Neural cell (in vitro differentiated cells): Measurements from ENCODE around the gene SYNC. TPM values are rescaled to one million over a fixed set of nuclear protein-coding genes. Genes with fewer than 3 reads are reported as not detected.
"Not testable (repeated sequence)": the region's sequence is repeated elsewhere in the genome, so short reads cannot be mapped to it uniquely, and the experiment has no call there.

Source experiments
- H2AFZ ChIP-seq: fragments of 200-600, 300-800 bp; sonication (generic), shearing (Covaris generic); 2 replicates; pipeline ENCODE4 v1.6.0; 2014; ENCODE audit warnings: low read depth, mild to moderate bottlenecking, antibody characterized with exemption, low read length, moderate library complexity
- H3F3A ChIP-seq: fragments of 200-600 bp; shearing (Covaris generic); 2 replicates; pipeline ENCODE4 v1.6.1; 2016; ENCODE audit warnings: mild to moderate bottlenecking, moderate library complexity, mixed read lengths, antibody characterized with exemption, low read length; ENCODE audit not compliant: insufficient read depth, poor library complexity, severe bottlenecking
- H3K27ac ChIP-seq: fragments of 200-600, 300-800 bp; sonication (generic), shearing (Covaris generic); 2 replicates; pipeline ENCODE4 v1.5.1; 2014; ENCODE audit warnings: mild to moderate bottlenecking, low read length, moderate library complexity
- H3K27me3 ChIP-seq: fragments of 300-800, 200-600 bp; sonication (generic), shearing (Covaris generic); 2 replicates; pipeline ENCODE4 v1.6.0; 2014; ENCODE audit warnings: mild to moderate bottlenecking, low read depth, low read length, moderate library complexity; ENCODE audit not compliant: insufficient read depth
- H3K36me3 ChIP-seq: fragments of 300-800, 200-600 bp; sonication (generic), shearing (Covaris generic); 2 replicates; pipeline ENCODE4 v1.5.1; 2014; ENCODE audit warnings: mild to moderate bottlenecking, antibody characterized with exemption, low read length, moderate library complexity; ENCODE audit not compliant: insufficient read depth
- H3K4me2 ChIP-seq: fragments of 300-800, 200-600 bp; sonication (generic), shearing (Covaris generic); 2 replicates; pipeline ENCODE4 v1.6.0; 2014; ENCODE audit warnings: mild to moderate bottlenecking, low read length
- H3K4me3 ChIP-seq: fragments of 300-800, 200-600 bp; sonication (generic), shearing (Covaris generic); 2 replicates; pipeline ENCODE4 v1.5.1; 2014; ENCODE audit warnings: mild to moderate bottlenecking, low read length, moderate library complexity
- H3K79me2 ChIP-seq: fragments of 200-600 bp; shearing (Covaris generic); replicated peaks from 2 replicates; pipeline ENCODE4 v1.6.0; 2014; ENCODE audit warnings: mild to moderate bottlenecking, low read length, moderate library complexity; ENCODE audit not compliant: insufficient read depth
- H3K9ac ChIP-seq: fragments of 300-800, 200-600 bp; sonication (generic), shearing (Covaris generic); 2 replicates; pipeline ENCODE4 v1.6.1; 2016; ENCODE audit warnings: mild to moderate bottlenecking, low read length, mixed read lengths
- H3K9me2 ChIP-seq: fragments of 200-600 bp; shearing (Covaris generic); 2 replicates; pipeline ENCODE4 v1.6.1; 2016; ENCODE audit warnings: mild to moderate bottlenecking, low read length, mixed read lengths; ENCODE audit not compliant: insufficient read depth
- H3K9me3 ChIP-seq: fragments of 200-600, 300-800 bp; sonication (generic), shearing (Covaris generic); 2 replicates; pipeline ENCODE4 v1.6.1; 2016; ENCODE audit warnings: mild to moderate bottlenecking, mixed run types, low read length, moderate library complexity, mixed read lengths
- H4K20me1 ChIP-seq: fragments of 200-600 bp; shearing (Covaris generic); 2 replicates; pipeline ENCODE4 v1.6.1; 2016; ENCODE audit warnings: mild to moderate bottlenecking, mixed run types; ENCODE audit not compliant: insufficient read depth
- CTCF ChIP-seq: fragments of 450-650 bp; IDR thresholded peaks from 2 replicates; pipeline ENCODE4 v1.5.1; 2014; ENCODE audit warnings: antibody characterized with exemption, mild to moderate bottlenecking, moderate library complexity; ENCODE audit not compliant: poor library complexity, severe bottlenecking
- EP300 ChIP-seq: fragments of 450-650 bp; conservative IDR thresholded peaks from 2 replicates; pipeline ENCODE4 v1.6.1; 2014; ENCODE audit warnings: antibody characterized with exemption, mild to moderate bottlenecking, moderate library complexity; ENCODE audit not compliant: poor library complexity, severe bottlenecking
- EZH2 ChIP-seq: fragments of 200-600, 300-800 bp; shearing (Covaris generic), sonication (generic); IDR thresholded peaks from 2 replicates; pipeline ENCODE4 v1.6.1; 2014; ENCODE audit warnings: antibody characterized with exemption, low read length, borderline replicate concordance, mild to moderate bottlenecking; ENCODE audit not compliant: insufficient read depth, poor library complexity, severe bottlenecking
- MXI1 ChIP-seq: fragments of 450-650 bp; conservative IDR thresholded peaks from 2 replicates; pipeline ENCODE4 v1.6.1; 2014; ENCODE audit warnings: antibody characterized with exemption, mild to moderate bottlenecking; ENCODE audit not compliant: poor library complexity, severe bottlenecking
- POLR2AphosphoS5 ChIP-seq: IDR thresholded peaks from 2 replicates; pipeline ENCODE4 v1.6.1; 2012
- RAD21 ChIP-seq: fragments of 450-650 bp; conservative IDR thresholded peaks from 2 replicates; pipeline ENCODE4 v1.6.1; 2014; ENCODE audit warnings: antibody characterized with exemption, mild to moderate bottlenecking, moderate library complexity
- SMC3 ChIP-seq: fragments of 450-650 bp; conservative IDR thresholded peaks from 2 replicates; pipeline ENCODE4 v1.6.1; 2014; ENCODE audit warnings: antibody characterized with exemption, mild to moderate bottlenecking, moderate library complexity; ENCODE audit not compliant: poor library complexity
- TAF1 ChIP-seq: IDR thresholded peaks from 2 replicates; pipeline ENCODE4 v1.6.1; 2012; ENCODE audit warnings: low read depth
- polyA plus RNA-seq: library from polyadenylated mRNA; depleted of rRNA; stranded (reverse); fragments of >200 nt; gene quantifications from 2 replicates; pipeline ENCODE4 v1.2.3, GENCODE V29; 2014
- TF ChIP-seq, protein P1 (sequence below): IDR thresholded peaks from 2 replicates; pipeline ENCODE4 v1.6.1; 2012; ENCODE audit warnings: borderline replicate concordance

The SYNC gene
- polyA plus RNA-seq, 1 donor from 2014 or later, result not detected

DNA sequence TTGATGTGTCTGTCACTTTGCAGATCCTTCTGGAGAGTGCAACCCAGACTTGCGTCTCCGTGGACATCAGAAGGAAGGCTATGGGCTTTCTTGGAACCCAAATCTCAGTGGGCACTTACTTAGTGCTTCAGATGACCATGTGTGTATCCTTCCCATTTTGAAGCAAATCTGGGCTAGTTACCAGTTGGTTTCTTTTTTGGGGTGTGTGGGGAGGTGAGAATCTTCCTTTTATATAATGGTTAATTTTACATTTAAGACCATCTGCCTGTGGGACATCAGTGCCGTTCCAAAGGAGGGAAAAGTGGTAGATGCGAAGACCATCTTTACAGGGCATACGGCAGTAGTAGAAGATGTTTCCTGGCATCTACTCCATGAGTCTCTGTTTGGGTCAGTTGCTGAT is 33.9 kb downstream of the SYNC start:
- H2AFZ ChIP-seq, H3K36me3 ChIP-seq, H3K27ac ChIP-seq: not testable (repeated sequence)

DNA sequence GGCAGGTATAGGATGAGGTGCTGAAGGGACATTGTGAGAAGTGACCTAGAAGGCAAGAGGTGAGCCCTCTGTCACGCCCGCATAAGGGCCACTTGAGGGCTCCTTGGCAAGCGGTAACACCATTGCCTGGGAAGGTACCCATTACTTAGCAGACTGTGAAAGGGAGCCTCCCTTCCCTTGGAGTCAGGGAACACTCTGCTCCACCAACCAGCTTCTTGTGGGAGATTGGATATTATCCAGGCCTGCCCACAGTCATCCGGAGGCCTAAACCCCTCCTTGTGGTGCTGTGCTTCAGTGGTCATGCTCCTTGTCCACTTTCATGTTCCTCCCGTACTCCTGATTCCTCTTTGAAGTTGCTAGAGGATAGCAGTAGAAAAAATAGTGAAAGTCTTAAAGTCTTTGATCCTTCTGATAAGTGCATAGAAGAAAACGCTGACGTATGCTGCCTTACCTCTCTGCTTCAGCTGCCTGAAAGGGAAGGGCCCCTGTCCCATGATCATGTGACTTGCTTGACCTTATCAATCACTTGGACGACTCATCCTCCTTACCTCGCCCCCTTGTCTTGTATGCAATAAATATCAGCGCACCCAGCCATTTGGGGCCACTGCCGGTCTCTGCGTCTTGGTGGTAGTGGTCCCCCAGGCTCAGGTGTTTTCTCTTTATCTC is 35.5 kb downstream of the SYNC start:
- Histone ChIP-seq H3K36me3 (peaks cover 5% of the 10 kb centered on the region), H3K27ac (no peak overlapping the region), H3K4me2 (no peak overlapping the region), H3K9me2 (no peaks in the 10 kb centered on the region), H3K79me2 (peaks cover 3% of the 10 kb centered on the region), H2AFZ (no peak overlapping the region), H3K9ac (no peak overlapping the region), H3K4me3 (no peak overlapping the region), H3K9me3 (no peaks in the 10 kb centered on the region), H4K20me1 (no peaks in the 10 kb centered on the region), H3K27me3 (no peaks in the 10 kb centered on the region), H3F3A (no peaks in the 10 kb centered on the region)
- TF ChIP-seq CTCF (no peak), EP300 (no peak), EZH2 (no peak), TAF1 (no peak), MXI1 (no peak), RAD21 (no peak), SMC3 (no peak), POLR2AphosphoS5 (no peak)
- TF ChIP-seq, protein P1, sequence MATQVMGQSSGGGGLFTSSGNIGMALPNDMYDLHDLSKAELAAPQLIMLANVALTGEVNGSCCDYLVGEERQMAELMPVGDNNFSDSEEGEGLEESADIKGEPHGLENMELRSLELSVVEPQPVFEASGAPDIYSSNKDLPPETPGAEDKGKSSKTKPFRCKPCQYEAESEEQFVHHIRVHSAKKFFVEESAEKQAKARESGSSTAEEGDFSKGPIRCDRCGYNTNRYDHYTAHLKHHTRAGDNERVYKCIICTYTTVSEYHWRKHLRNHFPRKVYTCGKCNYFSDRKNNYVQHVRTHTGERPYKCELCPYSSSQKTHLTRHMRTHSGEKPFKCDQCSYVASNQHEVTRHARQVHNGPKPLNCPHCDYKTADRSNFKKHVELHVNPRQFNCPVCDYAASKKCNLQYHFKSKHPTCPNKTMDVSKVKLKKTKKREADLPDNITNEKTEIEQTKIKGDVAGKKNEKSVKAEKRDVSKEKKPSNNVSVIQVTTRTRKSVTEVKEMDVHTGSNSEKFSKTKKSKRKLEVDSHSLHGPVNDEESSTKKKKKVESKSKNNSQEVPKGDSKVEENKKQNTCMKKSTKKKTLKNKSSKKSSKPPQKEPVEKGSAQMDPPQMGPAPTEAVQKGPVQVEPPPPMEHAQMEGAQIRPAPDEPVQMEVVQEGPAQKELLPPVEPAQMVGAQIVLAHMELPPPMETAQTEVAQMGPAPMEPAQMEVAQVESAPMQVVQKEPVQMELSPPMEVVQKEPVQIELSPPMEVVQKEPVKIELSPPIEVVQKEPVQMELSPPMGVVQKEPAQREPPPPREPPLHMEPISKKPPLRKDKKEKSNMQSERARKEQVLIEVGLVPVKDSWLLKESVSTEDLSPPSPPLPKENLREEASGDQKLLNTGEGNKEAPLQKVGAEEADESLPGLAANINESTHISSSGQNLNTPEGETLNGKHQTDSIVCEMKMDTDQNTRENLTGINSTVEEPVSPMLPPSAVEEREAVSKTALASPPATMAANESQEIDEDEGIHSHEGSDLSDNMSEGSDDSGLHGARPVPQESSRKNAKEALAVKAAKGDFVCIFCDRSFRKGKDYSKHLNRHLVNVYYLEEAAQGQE, result no peak

More for the DNA sequence above, 33.9 kb downstream of the SYNC start:
- H3K27me3 ChIP-seq, H4K20me1 ChIP-seq, H3K9ac ChIP-seq, H3K9me2 ChIP-seq, H3K4me3 ChIP-seq, H3K4me2 ChIP-seq, H3K79me2 ChIP-seq, H3F3A ChIP-seq, H3K9me3 ChIP-seq: not testable (repeated sequence)

DNA sequence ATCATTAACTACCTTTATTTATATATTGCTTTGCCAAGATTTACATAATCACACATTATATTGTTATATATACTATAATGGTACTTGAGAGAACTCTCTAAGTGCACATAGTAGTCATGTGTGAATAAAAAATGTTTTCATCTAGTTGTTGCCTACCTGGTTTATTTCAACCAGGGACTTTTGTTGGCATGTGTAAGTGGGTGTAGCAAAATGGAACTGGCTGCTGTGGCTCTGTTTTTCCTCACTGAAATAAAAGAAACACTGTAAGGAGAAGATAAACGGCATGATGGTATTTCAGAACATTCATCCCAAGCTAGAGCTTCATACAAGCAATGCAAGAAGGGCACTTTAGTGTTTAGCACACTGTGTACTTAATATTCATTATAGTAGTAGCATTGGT is 36.7 kb downstream of the SYNC start:
- Histone ChIP-seq H3K27ac (no peak overlapping the region), H3K4me2 (no peak overlapping the region), H3K9me2 (no peaks in the 10 kb centered on the region), H3K27me3 (no peaks in the 10 kb centered on the region), H3K36me3 (peaks cover 5% of the 10 kb centered on the region), H3K9ac (no peak overlapping the region), H4K20me1 (no peaks in the 10 kb centered on the region), H3K4me3 (no peak overlapping the region), H3K79me2 (peaks cover 3% of the 10 kb centered on the region), H2AFZ (no peak overlapping the region), H3F3A (no peaks in the 10 kb centered on the region), H3K9me3 (no peaks in the 10 kb centered on the region)
- TF ChIP-seq TAF1 (no peak), RAD21 (no peak)
- TF ChIP-seq, protein P1, result no peak
